ENCODE results near the gene HEMK1. TPM values are rescaled to one million over a fixed set of nuclear protein-coding genes. Genes with fewer than 3 reads are reported as not detected.

Gene HEMK1
- total RNA-seq, 1 donor from 2014 or later: 28.3 TPM

GRCh38 chr3:50581459-50581842, 12.1 kb downstream of the HEMK1 start:
- Histone ChIP-seq H3K27me3 (no peaks in the 10 kb centered on the region), H3K4me3 (no peak overlapping the region), H3K27ac (peak overlapping the region; percentile 42), H3K9me3 (no peaks in the 10 kb centered on the region), H3K36me3 (peaks cover 32% of the 10 kb centered on the region), H3K4me1 (peaks cover 40% of the 10 kb centered on the region)
- intact Hi-C loops (cut with DNase I): no loop called here
- ATAC-seq (peak; percentile 1), DNase-seq (no peak)
- no peak for TF ChIP-seq CTCF (IDR thresholded peaks at IDR 0.05)

DNA sequence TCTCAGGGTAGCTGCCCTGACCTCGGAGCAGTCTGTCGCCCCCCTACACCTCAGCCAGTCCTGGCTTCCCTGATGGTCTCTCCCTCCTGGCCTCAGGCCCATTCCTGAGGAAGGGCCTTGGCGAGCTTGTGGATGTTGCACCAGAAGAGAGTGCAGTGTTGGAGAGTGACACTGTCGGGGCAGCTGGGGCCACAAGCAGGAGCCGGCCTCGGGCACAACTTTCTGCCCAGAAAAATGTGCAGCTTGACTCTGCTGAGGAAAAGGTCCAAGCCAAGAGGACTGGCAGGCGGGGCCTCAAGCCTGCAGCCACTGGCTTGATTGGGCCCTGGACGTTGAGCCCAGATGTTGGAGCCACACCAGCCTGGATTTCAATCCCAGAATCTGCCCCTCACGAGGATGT, 12.8 kb downstream of the HEMK1 start:
- ATAC-seq (no peak), DNase-seq (no peak)
- H3K36me3 ChIP-seq: peaks cover 26% of the 10 kb centered on the region
- H3K27ac ChIP-seq: peak overlapping the region; percentile 74
- no peak for TF ChIP-seq CTCF (IDR thresholded peaks at IDR 0.05)
- intact Hi-C loops (cut with DNase I): no loop called here
- no peaks in the 10 kb centered on the region for H3K9me3 ChIP-seq
- H3K27me3 ChIP-seq: no peaks in the 10 kb centered on the region
- no peak overlapping the region for H3K4me3 ChIP-seq
- H3K4me1 ChIP-seq: peaks cover 40% of the 10 kb centered on the region

- peak; percentile 81 for ATAC-seq
- Histone ChIP-seq H3K27ac (peak overlapping the region; percentile 87), H3K27me3 (no peaks in the 10 kb centered on the region), H3K4me1 (peaks cover 47% of the 10 kb centered on the region), H3K36me3 (peaks cover 15% of the 10 kb centered on the region), H3K9me3 (no peaks in the 10 kb centered on the region), H3K4me3 (no peak overlapping the region)
- TF ChIP-seq CTCF (IDR thresholded peaks at IDR 0.05): no peak
- intact Hi-C loops (cut with DNase I): no loop called here
- peak; percentile 93 for DNase-seq
Measured at GRCh38 chr3:50583897-50584296, 14.6 kb downstream of the HEMK1 start.

- no peak for TF ChIP-seq CTCF (IDR thresholded peaks at IDR 0.05)
- H3K36me3 ChIP-seq: peaks cover 15% of the 10 kb centered on the region
- no peaks in the 10 kb centered on the region for H3K27me3 ChIP-seq
- H3K4me1 ChIP-seq: peaks cover 50% of the 10 kb centered on the region
- peak overlapping the region; percentile 87 for H3K27ac ChIP-seq
- intact Hi-C loops (cut with DNase I): no loop called here
- DNase-seq (no peak), ATAC-seq (peak; percentile 2)
- H3K4me3 ChIP-seq: no peak overlapping the region
- no peaks in the 10 kb centered on the region for H3K9me3 ChIP-seq
Measured at GRCh38 chr3:50584391-50584790, 15.1 kb downstream of the HEMK1 start.

GRCh38 chr3:50585919-50586762, 16.8 kb downstream of the HEMK1 start:
- ATAC-seq: no peak
- intact Hi-C loops (cut with DNase I): no loop called here

More at GRCh38 chr3:50585919-50586762, 16.8 kb downstream of the HEMK1 start:
- H3K9me3 ChIP-seq: no peaks in the 10 kb centered on the region
- H3K4me3 ChIP-seq: no peak overlapping the region
- H3K36me3 ChIP-seq: peaks cover 7% of the 10 kb centered on the region
- H3K27ac ChIP-seq: peak overlapping the region; percentile 87
- no peak for DNase-seq
- H3K27me3 ChIP-seq: no peaks in the 10 kb centered on the region
- H3K4me1 ChIP-seq: peaks cover 59% of the 10 kb centered on the region
- no peak for TF ChIP-seq CTCF (IDR thresholded peaks at IDR 0.05)

Data from upper lobe of right lung (tissue), 1 donor.